HAP-1 (cell line): Measurements from ENCODE around the gene NXPH1.

ENCODE experiments used
- DNase-seq, 2 experiments: peaks; one replicate each; pipeline ENCODE4 v3.0.0-alpha.2; 2016 to 2020; ENCODE audit warnings: low spot score in 2 of 2
- H3K27me3 ChIP-seq: fragments of 250-450 bp; sonication (Bioruptor Pico); 2 replicates; pipeline ENCODE4 v1.5.1; 2020; ENCODE audit warnings: low read depth, mild to moderate bottlenecking, moderate library complexity
- H3K36me3 ChIP-seq: fragments of 250-450 bp; sonication (Bioruptor Pico); replicated peaks from 2 replicates; pipeline ENCODE4 v1.5.1; 2020; ENCODE audit warnings: mild to moderate bottlenecking
- H3K4me1 ChIP-seq: fragments of 250-450 bp; sonication (Bioruptor Pico); 2 replicates; pipeline ENCODE4 v1.5.1; 2020; ENCODE audit warnings: mild to moderate bottlenecking
- H3K4me3 ChIP-seq: fragments of 250-450 bp; sonication (Bioruptor Pico); 2 replicates; pipeline ENCODE4 v1.5.1; 2020; ENCODE audit warnings: mild to moderate bottlenecking, moderate library complexity
- H3K9me3 ChIP-seq: fragments of 250-450 bp; sonication (Bioruptor Pico); 2 replicates; pipeline ENCODE4 v1.5.1; 2020; ENCODE audit warnings: mild to moderate bottlenecking, moderate library complexity
- in situ Hi-C: fragments of 300-500 bp; cut with MboI; formaldehyde crosslinking; loops from 3 replicates; pipeline ENCODE4 v1.14.3; 2020; ENCODE audit warnings: low sequenced_read_pairs, inconsistent platforms, mixed read lengths

The NXPH1 gene

DNA sequence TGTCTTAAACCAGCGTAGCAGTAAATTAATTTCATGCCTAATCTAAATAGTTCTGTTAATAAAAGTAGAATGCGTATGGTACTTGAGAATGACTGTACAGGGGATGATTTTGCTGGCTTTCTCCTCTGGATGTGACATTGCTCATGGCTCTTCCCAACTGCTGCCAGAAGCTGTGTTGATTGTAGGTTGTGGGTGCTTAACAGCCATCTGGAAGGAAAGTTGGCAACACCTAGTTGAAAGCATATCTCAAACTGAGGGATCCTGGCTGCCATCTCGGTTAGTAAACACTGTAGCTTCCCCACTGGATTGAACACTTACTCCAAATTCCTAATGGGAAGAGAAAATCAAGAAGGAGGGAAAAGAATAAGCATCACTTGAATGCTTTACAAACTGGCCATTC, 130.9 kb downstream of the NXPH1 start:
- no peaks in the 10 kb centered on the region for H3K36me3 ChIP-seq
- no peak for DNase-seq
- no peaks in the 10 kb centered on the region for H3K27me3 ChIP-seq
- H3K9me3 ChIP-seq: no peaks in the 10 kb centered on the region
- H3K4me3 ChIP-seq: no peak overlapping the region
- peaks cover 13% of the 10 kb centered on the region for H3K4me1 ChIP-seq
- in situ Hi-C loops: no loop called here

DNA sequence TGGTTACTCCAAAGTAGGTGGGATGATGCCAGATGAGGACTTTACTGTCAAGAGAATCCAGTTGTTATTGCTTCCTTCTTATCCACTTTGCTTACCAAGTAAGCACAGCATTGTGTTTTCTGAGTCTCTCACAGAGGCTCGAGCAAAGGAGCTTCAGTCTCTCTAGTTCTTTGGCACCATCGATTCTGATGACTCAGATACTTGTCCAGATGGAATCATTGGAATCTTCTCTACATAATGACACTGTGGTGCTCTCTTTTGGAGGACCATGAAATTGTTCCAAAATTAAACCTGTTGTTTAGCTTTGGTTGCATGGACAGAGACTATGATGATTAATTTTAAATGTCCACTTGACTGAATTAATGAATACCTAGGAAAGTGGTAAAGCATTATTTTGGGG, 132.6 kb downstream of the NXPH1 start:
- in situ Hi-C loops: no loop called here
- Histone ChIP-seq H3K36me3 (no peaks in the 10 kb centered on the region), H3K27me3 (no peaks in the 10 kb centered on the region), H3K9me3 (no peaks in the 10 kb centered on the region), H3K4me3 (no peak overlapping the region), H3K4me1 (peaks cover 6% of the 10 kb centered on the region)
- DNase-seq: no peak

DNA sequence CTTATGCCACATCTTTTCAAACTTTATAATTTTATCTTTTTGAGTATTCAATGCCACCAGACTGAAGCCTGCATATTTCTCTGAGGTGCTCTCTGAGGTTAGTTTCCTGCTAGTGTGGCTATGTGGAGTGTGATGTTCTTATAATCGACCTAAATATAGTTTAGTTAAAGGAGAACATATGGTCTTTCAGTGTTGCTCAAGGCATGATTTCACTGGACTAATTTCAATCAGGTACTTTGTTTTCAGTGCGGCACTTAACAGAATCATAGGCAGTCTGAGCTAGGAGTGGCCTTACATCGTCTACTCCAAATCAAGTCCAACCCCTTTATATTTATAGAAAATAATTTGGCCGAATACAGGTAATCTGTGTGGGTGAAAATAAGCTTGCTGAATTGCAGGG, 134.2 kb downstream of the NXPH1 start:
- no peaks in the 10 kb centered on the region for H3K9me3 ChIP-seq
- H3K4me3 ChIP-seq: no peak overlapping the region
- in situ Hi-C loops: no loop called here
- H3K36me3 ChIP-seq: no peaks in the 10 kb centered on the region
- no peaks in the 10 kb centered on the region for H3K4me1 ChIP-seq
- no peaks in the 10 kb centered on the region for H3K27me3 ChIP-seq
- no peak for DNase-seq

DNA sequence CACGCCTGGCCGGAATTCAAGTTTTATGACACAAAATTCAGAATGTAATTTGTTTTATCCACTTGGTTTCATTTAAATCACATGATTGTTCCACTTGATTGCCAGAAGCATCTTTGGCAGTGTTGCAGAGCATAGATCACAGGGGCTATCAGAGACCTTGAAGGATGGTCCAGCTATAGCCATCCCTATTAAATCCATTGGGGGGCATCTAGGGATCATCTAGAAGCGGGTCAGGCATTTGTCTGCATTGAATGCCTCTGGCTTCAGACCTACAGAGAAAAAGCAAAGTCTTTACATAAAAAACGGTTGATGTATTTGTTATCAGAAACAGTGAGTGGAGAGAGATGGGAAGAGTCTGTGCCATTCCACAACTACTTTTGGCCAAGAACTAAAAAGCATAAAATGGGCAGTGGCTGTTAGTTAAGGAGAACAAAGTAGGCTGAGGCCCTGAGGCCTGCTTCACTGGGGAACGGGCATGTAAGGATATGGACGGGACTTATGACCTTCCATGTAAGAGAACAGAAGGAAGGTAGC, 146.3 kb downstream of the NXPH1 start:
- in situ Hi-C loops: no loop called here
- Histone ChIP-seq H3K36me3 (no peaks in the 10 kb centered on the region), H3K9me3 (no peaks in the 10 kb centered on the region), H3K27me3 (no peaks in the 10 kb centered on the region), H3K4me3 (no peak overlapping the region), H3K4me1 (no peaks in the 10 kb centered on the region)
- DNase-seq: no peak

DNA sequence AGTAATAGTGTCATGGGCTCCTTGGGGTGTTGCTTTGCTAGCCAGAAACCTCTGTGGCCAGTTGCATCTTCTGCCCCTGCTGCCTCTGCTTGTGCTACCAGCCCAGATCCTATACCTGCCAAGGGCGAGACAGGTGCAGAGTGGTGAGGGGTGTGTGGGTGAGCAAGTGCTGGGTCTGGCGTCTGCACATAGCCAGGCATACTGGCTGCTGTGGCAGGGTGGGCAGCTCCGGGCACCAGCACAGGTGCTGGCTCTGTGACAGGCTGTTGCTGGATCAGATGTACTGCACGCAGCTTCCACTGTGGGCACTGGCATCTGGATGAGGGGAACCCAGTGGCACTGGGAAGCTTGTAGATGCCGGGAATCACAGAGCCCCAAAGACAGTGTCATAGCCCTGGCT, 148.4 kb downstream of the NXPH1 start:
- H3K9me3 ChIP-seq: no peaks in the 10 kb centered on the region
- H3K27me3 ChIP-seq: no peaks in the 10 kb centered on the region
- in situ Hi-C loops: no loop called here
- DNase-seq: no peak
- no peaks in the 10 kb centered on the region for H3K36me3 ChIP-seq
- no peak overlapping the region for H3K4me3 ChIP-seq
- H3K4me1 ChIP-seq: peaks cover 13% of the 10 kb centered on the region

DNA sequence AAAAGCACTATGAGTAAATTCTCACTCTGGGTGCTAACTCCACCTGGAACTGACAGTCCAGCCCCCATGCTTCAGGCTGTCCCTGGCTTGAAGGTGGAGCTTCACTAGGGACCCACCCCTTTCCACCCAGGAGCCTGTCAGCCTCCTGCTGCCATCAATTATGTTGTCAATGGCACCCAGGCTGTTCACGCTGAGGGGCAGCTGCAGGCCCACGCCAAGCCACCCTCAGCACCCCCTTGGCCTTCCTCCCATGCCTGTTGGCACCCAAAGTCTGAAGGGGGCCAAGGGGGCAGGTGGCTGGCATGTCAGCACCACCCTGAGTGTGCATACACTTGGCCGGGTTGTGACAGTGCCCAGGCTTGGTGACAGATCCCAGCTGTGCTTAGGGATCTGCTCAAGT, 149.3 kb downstream of the NXPH1 start:
- Histone ChIP-seq H3K27me3 (no peaks in the 10 kb centered on the region), H3K4me1 (peaks cover 13% of the 10 kb centered on the region), H3K9me3 (no peaks in the 10 kb centered on the region), H3K36me3 (no peaks in the 10 kb centered on the region), H3K4me3 (no peak overlapping the region)
- no peak for DNase-seq
- in situ Hi-C loops: no loop called here

DNA sequence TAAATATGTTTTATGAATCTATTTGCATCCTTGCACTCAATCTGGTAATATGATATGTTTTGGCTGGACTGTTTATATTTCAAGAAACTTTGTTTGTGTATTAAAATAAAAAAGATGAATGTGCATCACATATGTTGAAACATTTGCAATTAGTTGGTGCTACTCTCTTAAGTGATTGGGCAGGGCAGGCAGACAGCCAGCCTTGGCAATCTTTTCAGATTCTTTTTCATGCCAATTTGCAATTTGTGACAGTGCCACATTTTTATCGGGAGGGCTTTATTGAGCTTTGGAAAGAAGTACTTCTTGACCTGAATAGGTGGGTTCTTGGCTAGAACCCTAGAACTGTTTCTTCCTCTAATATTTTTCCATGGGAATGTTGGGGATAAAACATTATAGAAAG, 152.2 kb downstream of the NXPH1 start:
- H3K4me3 ChIP-seq: no peak overlapping the region
- in situ Hi-C loops: no loop called here
- no peaks in the 10 kb centered on the region for H3K9me3 ChIP-seq
- no peak for DNase-seq
- no peaks in the 10 kb centered on the region for H3K36me3 ChIP-seq
- peaks cover 13% of the 10 kb centered on the region for H3K4me1 ChIP-seq
- H3K27me3 ChIP-seq: no peaks in the 10 kb centered on the region

DNA sequence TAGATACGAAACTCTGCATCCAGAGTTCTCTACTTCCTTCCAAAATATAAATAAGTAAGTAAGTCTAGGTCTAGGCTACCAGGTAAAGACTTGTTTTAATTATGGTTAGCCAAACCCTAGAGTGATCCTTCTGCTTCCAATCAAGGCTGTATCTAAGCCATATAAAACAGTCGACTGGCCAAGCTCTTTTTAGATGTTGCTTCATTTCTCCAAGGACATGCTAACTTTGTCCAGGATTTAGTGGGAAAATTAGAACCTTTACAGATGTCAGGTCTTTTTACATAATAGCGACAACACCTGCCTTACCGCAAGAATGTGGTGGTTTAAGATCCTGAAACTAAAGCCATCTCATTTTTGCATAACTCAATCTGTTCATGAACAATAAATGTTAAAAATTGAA, 156.8 kb downstream of the NXPH1 start:
- no peaks in the 10 kb centered on the region for H3K36me3 ChIP-seq
- no peaks in the 10 kb centered on the region for H3K9me3 ChIP-seq
- peaks cover 24% of the 10 kb centered on the region for H3K4me1 ChIP-seq
- H3K27me3 ChIP-seq: no peaks in the 10 kb centered on the region
- no peak for DNase-seq
- in situ Hi-C loops: no loop called here
- no peak overlapping the region for H3K4me3 ChIP-seq

DNA sequence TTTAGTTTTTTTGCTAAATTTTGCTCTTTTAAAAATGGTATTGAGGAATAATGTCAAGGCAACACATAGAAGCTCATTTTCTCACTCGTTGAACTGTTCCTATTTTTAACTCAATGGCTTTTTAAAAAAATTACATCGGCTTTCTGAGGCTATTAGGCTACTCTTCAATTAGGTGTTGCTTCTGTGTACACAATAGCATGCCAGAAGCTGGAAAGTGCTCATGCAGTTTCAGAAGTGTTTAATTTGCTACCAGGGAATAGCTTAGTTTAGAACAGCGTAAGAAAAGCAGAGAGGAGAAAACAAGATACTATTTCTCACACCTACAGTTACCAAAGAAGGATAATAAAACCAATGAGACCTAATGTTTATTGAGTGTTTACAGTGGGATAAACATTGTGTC, 157.4 kb downstream of the NXPH1 start:
- in situ Hi-C loops: no loop called here
- no peaks in the 10 kb centered on the region for H3K36me3 ChIP-seq
- H3K4me1 ChIP-seq: peaks cover 18% of the 10 kb centered on the region
- DNase-seq: no peak
- no peaks in the 10 kb centered on the region for H3K27me3 ChIP-seq
- no peaks in the 10 kb centered on the region for H3K9me3 ChIP-seq
- no peak overlapping the region for H3K4me3 ChIP-seq

DNA sequence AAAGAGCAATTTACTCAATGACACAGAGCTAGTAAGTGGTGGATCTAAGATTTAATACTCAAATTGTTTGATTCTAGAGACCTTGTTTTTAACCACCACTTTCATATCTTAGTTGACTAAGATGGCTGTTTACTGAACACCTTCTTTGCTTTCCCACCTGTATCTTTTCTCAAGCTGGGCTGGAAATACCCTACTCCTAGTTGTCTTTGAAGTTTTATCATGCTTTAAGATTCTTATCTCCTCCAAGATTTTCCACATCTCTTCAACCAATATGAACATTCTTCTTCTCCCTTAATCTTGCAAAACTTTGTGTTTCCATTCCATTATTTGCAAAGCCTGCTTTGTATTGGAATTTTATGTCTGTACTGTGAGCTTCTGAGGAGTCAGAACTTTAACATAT, 157.9 kb downstream of the NXPH1 start:
- in situ Hi-C loops: no loop called here
- H3K27me3 ChIP-seq: no peaks in the 10 kb centered on the region

DNA sequence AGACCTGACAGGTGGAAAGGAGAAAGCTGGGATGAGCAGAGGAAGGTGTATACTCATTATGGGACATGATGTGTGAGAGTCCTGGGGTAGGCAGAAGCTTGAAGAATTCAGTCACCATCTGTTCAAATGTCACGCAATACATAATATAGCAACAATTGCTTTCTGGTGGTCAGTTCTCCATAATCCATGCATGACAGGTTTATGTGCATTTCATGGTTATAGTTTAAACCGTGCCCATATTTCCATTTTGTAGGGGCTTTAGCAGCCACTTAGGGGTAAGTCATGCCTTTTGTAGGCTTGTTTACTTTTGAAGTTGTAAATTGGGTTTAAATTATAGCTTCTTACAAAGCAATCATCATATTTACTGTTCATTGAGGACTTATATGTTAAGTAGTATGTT, 158.8 kb downstream of the NXPH1 start:
- Histone ChIP-seq H3K27me3 (no peaks in the 10 kb centered on the region), H3K4me3 (no peak overlapping the region), H3K4me1 (peaks cover 15% of the 10 kb centered on the region), H3K36me3 (no peaks in the 10 kb centered on the region), H3K9me3 (no peaks in the 10 kb centered on the region)
- in situ Hi-C loops: no loop called here
- peak; percentile 17 to 43 for DNase-seq

More for the DNA sequence above, 157.9 kb downstream of the NXPH1 start:
- Histone ChIP-seq H3K4me3 (no peak overlapping the region), H3K4me1 (peaks cover 15% of the 10 kb centered on the region), H3K9me3 (no peaks in the 10 kb centered on the region), H3K36me3 (no peaks in the 10 kb centered on the region)
- no peak for DNase-seq

DNA sequence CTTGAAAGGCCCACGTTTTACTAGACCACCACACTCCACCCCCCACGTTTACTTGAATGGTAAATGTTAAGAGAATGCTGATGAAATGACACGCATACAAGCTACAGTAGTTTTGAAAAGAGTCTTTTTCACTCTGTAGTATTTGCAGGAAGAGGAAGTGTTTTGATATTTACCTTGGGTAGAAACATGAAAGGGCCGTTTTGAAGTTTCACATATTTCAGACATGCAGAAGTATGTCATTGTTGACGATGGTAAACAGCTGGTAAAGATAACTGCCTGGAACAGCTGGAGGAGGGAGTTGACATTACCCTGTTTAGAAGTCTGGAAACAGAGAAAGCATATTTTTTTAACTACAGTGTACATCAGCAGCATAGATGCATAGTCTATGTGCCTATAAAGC, 160.7 kb downstream of the NXPH1 start:
- H3K4me1 ChIP-seq: peaks cover 15% of the 10 kb centered on the region
- no peak overlapping the region for H3K4me3 ChIP-seq
- in situ Hi-C loops: no loop called here
- H3K27me3 ChIP-seq: no peaks in the 10 kb centered on the region
- DNase-seq: no peak
- no peaks in the 10 kb centered on the region for H3K36me3 ChIP-seq
- no peaks in the 10 kb centered on the region for H3K9me3 ChIP-seq

DNA sequence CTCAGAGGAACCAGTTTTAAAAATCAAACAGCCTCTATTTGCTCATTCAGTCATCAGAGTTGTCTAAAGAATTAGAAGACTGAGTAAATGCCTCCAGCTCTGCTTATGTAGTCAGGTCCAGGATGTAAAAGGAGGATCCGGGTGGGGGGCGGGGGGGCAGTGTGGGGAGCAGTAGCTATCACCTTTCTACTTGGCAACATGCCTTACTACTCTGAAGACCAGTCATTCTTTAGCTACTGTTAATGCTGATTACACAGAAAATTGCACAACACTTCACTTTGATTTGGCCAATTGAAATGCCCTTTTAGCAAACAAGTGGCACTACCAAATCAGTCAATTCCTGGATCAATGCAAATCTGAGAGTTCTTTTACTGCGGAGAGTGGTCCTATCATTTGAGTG, 164.2 kb downstream of the NXPH1 start:
- no peak for DNase-seq
- in situ Hi-C loops: no loop called here
- Histone ChIP-seq H3K4me3 (no peak overlapping the region), H3K36me3 (no peaks in the 10 kb centered on the region), H3K27me3 (no peaks in the 10 kb centered on the region), H3K9me3 (no peaks in the 10 kb centered on the region), H3K4me1 (peaks cover 8% of the 10 kb centered on the region)

DNA sequence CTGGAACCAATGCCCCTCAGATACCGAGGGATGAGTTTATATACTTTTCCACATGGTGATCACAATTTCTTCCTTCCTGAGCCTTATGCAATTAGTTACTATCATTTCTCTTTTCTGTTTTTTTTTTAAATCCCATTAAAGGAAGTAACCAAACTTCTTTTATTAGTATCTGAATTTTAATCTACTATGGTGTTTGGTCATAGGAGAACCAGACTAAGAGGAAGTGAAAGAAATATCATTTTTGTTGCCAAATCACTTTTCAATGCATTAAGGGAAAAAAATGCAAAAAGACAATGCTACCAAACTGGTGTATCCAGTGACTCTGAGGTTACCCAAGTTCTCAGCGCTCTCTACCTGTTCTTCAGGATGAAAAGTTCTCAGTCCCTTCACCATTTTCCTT, 167.7 kb downstream of the NXPH1 start:
- no peak for DNase-seq
- H3K36me3 ChIP-seq: no peaks in the 10 kb centered on the region
- in situ Hi-C loops: no loop called here
- peaks cover 5% of the 10 kb centered on the region for H3K4me1 ChIP-seq
- H3K4me3 ChIP-seq: no peak overlapping the region
- H3K27me3 ChIP-seq: no peaks in the 10 kb centered on the region
- H3K9me3 ChIP-seq: no peaks in the 10 kb centered on the region

DNA sequence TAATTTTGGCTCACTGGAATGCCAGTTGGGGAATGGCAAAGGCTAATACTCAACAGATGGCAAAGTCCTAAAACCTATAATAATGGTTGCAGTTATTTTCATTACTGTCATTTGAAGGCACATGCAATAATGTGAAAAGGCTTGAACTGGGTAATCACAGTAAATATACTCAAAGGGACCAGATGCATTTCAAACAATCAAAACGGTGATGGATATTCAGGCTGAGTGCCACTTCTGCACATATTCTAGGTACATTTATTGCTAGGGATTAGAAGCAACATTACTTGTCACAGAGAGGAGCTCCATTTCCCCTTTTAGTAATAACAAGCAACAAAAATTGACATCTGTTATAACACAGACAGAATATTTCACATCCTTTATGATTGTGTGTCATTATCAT, 171.8 kb downstream of the NXPH1 start:
- DNase-seq: no peak
- H3K27me3 ChIP-seq: no peaks in the 10 kb centered on the region
- H3K4me3 ChIP-seq: no peak overlapping the region
- H3K36me3 ChIP-seq: no peaks in the 10 kb centered on the region
- no peaks in the 10 kb centered on the region for H3K9me3 ChIP-seq
- peaks cover 13% of the 10 kb centered on the region for H3K4me1 ChIP-seq
- in situ Hi-C loops: no loop called here
